DMS79 treated with DMSO at 0.1 percent for 48 hours (cell line): ENCODE results near the gene SLC5A10.
A peak's percentile ranks its signal among the peaks of the same experiment; 100 is the strongest.
"Not testable (repeated sequence)": the region's sequence is repeated elsewhere in the genome, so short reads cannot be mapped to it uniquely, and the experiment has no call there.

Experiments
- DNase-seq: peaks from one replicate; lab custom pipeline; 2025; lab: John Stamatoyannopoulos, UW

Gene SLC5A10

DNA sequence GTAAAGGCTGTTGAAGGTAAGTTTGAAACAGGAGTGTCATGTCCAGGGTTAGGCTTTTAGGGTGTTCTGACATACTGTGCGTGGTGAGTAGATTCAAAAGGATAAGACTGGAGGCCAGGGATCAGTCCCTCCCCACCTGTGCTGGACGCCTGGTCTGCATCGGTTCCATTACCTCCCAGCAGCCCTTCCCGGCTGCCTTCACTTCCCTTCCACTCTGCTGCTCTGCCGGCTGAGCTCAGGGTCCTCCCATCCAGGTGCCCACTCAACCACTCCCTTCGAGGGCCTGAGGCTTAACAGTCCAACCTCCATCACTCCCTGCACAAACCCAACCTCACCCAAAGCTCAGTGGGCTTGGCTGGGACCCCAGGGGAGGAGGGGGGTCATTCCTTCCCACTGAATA is 4.1 kb upstream of the SLC5A10 start:
- no peak for DNase-seq

DNA sequence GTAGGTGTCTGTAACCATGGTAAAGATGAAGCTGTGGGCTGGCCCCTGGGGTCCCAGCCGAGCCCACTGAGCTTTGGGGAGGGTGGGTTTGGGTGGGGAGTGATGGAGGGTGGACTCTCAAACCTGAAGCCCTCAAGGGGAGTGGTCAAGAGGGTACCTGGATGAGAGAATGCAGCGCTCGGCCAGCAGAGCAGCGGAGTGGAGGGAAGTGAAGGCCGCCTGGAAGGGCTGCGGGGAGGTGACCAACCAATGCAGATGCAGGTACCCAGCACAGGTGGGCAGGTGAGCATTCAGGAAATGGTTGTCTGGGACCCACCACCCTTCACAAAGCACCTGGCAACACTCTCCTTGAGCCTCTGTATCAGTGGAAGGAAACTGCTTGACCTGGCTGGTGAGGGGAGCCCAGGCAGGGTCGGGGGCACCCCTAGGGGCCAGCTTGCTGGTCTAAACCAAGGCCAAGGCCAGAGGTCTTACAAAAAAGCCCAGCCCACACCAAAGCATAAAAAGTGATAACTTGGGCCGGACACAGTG is 3.4 kb upstream of the SLC5A10 start:
- DNase-seq, result no peak

DNA sequence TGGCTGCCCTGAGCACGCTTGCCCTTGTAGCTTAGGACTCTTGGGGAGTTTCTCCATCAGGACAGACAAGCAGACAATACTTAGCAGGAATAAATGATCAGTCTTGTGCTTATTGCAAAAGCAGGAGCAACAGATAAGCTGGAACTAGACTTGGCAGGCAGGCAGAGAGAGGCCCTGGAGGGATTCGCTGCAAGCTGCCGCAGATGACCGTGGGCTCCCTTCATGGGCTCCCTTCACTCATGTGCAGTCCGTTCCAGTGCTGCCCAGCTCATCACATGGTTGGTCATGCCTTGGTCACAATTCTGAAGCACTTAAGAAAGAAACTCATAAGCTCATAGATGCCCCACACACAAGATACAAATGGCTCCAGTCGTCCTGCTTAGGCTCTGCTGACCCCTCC is 2.4 kb upstream of the SLC5A10 start:
- DNase-seq, result no peak

DNA sequence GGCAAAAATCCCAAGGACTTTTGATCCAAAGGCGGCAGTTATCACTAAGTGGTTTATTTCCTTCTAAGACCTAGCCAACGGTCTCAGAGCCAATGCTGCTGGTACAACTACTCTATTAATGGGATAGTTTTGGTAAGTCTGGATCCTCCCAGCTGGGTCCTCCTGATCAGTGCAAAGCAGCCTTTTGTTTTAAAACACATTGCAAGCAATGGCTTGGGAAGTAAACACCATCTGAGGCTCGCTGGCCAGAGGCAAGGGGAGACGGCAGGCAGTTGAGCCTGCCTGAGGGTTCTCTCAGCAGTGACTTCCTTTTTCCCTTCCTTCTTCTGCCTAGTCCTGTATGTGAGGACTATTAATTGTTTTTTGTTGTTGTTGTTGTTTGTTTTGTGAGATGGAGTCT is 1.6 kb upstream of the SLC5A10 start:
- DNase-seq, result no peak

DNA sequence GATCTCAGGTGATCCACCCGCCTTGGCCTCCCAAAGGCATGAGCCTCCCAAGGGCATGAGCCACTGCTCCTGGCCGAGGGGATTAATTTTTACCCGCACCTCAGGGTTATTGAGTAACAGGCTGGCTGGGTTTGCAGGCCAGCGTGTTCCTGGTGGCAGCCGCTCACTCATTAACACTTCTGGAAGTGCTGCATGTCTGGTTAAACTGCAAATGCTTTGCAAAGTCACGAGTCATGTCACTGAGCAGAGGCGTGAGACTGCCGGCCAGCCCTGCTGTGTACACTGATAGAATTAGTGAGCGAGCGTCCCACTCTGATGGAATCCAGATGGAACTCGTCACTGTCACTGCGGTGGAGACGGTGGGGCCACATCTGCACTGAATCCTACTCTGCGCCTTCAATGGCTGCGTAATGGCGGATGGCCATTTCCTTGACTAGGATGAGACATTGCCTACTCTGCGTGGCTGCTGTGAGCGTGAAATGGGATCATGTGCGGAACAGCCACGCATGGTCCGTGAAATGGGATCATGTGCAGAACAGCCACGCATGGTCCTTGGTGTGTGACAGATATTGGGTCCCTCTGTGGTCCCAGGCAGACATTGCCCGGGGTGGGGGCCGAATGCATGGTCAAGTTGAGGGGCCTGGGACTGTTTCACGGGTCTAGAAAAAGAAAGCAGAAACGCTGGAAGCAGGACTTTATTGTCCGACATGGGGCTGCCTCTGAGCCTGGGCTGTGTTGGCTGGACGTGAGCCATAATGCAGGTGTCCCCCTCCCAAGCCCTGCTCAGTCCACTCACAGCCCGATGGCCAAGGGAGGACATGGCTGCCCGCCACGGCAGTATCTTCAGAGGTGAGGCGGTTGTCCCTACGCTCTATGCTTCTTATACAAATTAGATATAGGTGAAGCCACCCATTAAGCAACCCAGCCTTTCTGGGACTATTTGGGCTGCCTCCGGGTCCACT is 740 bp upstream of the SLC5A10 start:
- DNase-seq, result no peak

DNA sequence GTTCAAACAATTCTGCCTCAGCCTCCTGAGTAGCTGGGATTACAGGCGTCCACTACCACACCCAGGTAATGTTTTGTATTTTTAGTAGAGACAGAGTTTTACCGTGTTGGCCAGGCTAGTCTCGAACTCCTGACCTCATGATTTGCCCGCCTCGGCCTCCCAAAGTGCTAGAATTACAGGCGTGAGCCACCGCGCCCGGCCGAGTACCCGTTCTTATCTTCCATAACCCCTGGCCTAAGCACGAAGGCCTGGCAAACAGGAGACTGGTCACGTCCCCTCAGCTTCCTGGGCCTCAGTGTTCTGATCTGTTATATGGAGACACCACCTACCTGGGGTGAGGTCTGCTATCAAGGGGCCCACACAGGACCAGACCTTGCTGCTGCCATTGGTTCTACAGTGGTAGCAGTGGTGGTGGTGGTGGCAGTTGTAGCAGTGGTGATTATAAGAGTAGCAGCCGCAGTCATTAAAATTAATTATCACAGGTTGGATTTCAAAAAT is 1.3 kb downstream of the SLC5A10 start:
- no peak for DNase-seq

DNA sequence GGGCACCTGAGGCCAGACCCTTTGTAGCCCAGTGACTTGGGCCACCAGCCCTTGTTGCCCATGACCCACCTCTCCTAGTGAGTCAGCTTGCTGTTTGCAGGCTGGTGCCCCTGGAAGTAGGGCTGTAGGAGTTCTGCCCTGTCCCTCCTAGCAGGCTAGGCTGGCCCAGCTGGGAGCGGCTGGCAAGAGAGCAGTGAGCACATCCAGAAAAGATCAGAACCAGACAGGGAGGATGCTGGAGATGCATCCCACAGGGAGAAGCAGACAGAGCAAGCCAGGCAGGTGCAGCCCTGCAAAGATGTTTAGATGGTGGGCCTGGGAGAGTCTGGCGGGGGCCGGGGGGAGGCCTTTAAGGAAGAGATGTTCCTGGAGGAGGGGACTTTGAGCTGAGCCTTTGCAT is 2.4 kb downstream of the SLC5A10 start:
- DNase-seq, result no peak

DNA sequence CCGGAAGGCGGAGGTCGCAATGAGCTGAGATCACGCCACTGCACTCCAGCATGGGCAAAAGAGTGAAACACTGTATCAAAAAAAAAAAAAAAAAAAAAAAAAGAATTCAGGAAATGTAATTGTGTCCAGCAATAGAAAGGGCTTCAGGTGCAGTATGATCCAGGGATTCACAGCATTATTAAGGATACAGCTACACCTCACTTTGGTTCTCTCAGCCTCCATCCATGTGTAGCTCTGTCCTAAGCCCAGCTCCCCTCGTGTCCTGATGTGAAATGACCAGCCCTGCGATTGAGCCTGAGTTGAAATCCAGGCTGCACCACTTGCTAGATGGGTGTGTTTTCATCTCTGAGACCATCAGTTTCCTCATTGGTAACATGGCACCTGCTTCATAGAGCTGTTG is 3.0 kb downstream of the SLC5A10 start:
- no peak for DNase-seq

DNA sequence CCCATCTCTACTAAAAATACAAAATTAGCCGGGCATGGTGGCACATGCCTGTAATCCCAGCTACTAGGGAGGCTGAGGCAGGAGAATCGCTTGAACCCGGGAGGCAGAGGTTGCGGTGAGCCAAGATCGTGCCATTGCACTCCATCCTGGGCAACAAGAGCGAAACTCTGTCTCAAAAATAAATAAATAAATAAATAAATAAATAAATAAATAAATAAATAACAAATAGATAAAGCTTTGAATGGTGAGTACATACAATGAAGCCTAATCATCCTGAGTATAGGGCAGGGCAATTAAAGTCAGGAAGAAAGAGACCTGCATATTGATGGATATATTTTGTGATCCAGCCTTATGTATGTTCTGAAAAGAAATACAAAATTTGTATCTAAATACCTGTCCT is 4.1 kb downstream of the SLC5A10 start:
- DNase-seq, result not testable (repeated sequence)

DNA sequence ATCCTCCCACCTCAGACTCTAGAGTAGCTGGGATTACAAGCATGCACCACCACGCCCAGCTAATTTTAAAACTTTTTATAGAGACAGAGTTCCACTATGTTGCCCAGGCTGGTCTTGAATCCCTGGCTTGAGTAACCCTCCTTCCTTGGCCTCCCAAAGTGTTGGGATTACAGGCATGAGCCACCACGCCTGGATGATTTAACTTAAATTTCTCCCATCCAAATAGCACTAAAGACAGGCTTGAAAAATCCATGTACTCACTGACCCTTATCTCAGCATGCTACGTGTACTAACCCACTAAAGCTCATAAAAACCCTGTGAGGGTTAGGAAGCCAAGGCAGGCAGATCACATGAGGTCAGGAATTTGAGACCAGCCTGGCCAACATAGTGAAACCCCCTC is 4.6 kb downstream of the SLC5A10 start:
- no peak for DNase-seq

DNA sequence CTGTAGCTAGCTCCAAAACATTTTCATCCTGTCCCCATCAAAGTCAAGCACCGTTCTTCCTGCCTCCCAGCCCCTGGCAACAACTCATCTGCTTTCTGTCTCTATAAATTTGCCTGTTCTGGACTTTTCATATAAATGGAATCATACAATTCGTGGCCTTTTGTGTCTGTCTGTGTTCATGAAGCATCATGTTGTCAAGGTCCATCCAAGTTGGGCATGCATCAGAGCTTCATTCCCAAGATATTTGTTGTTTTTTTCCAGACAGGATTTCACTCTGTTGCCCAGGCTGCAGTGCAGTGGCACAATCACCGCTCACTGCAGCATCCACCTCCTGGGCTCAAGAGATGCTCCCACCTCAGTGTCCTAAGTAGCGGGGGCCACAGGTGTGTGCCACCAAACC is 5.9 kb downstream of the SLC5A10 start:
- DNase-seq, result no peak

DNA sequence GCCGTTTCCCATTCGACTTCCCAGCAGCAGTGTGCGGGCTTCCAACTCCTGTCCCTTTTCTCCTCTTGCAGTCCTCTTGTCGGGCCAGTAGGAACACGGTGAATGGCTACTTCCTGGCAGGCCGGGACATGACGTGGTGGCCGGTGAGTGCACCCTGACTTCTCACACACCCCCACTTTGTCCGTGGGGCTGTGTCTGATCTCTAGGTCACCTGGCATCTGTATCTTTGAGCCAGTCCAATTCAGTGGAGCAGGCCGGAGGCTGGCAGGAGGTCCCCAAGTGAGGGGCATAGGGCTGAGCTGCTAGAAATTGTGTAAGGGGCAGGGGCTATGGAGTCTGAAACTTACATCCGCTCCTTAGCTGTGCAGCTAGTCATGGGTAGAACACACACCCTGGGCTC is 6.6 kb downstream of the SLC5A10 start:
- DNase-seq, result no peak

DNA sequence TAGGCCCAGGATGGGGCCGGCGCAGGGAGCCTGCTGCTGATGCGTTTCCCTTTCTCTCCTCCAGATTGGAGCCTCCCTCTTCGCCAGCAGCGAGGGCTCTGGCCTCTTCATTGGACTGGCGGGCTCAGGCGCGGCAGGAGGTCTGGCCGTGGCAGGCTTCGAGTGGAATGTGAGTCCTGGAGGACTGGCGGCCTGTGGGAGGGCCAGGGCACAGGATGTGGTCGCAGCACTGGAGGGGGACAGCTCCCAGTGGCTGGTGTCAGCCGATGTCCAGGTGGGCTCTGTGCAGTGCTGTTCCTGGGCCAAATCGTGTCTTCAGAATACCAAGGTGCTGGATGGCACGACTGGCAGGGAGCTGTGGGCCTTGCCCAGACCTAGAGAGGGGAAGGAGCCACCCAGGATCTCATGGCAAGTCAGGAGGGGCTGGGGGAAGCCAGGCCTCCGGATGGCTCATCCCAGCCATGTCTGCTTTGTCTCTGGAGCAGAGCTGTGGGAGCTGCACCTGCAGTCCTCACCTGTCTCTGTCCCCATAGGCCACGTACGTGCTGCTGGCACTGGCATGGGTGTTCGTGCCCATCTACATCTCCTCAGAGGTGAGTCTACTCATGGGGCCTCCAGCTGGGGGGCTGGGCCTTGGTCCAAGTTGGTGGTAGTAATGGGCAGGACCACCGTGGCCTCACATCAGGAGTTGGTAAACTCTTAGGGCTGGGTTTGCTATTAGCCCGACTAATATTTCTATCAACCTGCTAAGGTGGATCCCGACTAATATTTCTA is 7.3 kb downstream of the SLC5A10 start:
- DNase-seq, result no peak

DNA sequence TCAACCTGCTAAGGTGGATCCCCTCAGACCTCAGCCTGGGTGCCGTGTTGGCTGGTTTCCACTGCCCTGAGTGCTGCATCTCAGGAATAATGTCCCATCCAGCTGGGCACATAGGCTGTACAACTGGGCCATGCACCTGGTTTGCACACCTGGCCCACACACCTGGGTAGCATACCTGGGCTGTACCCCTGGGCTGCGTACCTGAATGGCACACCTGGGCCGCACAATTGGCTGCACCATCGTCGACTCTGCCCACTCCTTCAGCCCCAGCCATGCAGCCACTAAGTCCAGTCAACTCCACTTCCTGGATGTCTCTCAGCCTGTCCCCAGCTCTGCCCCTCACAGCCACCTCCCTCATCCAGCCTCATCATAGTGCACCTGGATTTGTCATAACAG is 7.9 kb downstream of the SLC5A10 start:
- DNase-seq, result no peak

DNA sequence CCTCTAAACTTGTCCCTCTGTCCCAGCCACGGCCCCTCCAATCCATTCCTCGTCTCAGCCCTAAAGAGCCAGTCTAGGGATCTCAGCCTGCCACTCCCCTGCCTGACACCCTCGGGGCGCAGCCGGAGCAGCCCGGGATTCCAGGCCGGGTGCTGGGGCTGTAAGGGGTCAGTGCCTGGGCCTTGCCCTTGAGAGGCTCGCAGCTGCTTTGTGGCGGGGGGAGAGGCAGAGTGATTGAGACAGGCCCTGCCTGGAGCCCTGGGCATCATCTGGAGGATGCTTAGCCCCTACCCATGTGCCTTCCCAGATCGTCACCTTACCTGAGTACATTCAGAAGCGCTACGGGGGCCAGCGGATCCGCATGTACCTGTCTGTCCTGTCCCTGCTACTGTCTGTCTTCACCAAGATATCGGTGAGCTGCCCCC is 8.3 kb downstream of the SLC5A10 start:
- DNase-seq, result no peak

DNA sequence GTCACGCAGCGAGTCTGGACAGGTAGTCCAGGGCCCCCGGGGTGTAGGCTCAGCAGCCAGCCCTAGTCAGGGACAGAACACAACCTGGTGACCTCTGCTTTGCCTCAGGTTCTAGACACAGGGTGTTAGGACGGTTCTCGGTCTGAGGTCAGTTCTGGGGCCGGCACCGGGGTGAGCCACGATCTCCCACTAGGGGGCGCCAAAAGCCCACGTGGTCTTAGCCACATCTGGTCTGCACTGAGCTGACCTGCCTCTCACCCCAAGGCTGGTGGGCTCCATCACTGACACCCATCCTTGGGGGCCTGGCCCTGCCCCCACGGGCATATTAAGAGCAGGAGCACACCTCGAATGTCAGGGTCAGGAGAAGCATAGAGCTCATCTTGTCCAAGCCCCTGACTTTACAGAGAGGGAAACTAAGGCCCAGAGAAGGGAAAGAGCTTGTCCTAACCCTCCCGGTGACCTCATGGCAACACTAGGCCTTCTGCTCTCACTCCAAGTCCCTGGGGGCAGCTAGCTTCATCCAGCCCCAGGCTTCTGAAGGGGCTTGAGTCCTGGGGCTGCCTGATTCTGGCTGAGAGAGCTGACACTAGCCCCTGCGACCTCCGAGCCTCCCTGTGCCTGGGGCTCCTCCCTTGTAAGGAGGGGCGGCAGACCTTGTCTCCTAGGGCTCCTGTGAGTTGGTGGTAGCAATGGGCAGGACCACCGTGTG is 9.0 kb downstream of the SLC5A10 start:
- peak; percentile 3 for DNase-seq

DNA sequence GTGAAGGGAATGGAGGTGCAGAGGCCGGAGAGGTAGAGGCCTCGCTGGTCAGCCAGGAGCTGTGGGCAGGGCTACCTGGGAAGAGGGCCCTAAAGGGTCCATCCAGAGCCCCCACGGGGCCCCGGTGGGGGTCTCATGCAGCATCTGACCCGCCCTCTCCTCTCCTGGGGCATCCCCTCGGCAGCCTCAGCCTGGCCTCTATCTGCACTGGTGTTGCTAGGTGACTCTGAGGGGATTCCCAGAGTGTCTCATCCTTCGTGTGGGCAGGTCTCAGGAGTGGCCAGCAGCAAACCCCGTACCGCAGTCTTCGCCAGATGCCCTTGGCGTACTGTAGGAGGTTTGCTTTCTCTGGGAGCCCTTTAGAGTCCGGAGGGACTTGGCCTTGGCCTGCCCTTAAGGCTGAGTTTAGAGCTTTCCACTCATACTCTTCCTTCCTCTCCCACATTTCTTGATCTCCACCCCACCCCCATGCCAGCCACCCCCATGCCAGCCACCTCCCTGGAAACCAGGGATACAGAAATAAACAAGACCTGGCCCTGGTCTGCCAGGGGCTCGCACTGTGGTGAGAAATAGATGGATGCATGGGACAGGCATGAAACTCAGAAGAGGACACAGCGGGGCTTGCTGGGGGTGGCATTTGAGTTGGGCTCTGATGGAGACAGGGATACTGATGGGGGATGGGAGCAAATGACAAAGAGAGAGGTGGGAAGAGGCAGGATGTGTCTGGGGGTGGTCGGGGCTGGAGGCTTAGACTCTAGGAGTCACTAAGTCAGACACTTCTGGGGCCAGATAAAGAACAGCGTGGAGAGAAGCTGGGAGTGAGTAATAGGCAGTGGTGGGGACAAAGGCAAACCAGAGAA is 9.9 kb downstream of the SLC5A10 start:
- no peak for DNase-seq

DNA sequence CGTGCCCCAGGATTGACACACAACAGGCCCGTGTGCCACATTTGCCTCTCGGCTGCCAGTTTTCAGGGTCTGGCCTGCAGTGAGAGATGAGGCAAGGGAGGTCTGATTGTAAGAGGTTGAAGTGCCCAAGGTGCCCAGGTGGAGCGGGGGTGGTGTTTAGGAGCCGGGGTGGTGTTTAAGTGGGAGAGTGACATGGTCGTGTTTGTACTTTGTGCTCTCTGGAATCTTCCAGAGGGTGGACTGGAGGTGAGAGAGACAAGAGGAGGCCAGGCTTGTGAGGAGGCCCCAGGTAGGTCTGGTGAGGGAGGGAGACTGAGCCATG is 10.5 kb downstream of the SLC5A10 start:
- DNase-seq, result no peak

DNA sequence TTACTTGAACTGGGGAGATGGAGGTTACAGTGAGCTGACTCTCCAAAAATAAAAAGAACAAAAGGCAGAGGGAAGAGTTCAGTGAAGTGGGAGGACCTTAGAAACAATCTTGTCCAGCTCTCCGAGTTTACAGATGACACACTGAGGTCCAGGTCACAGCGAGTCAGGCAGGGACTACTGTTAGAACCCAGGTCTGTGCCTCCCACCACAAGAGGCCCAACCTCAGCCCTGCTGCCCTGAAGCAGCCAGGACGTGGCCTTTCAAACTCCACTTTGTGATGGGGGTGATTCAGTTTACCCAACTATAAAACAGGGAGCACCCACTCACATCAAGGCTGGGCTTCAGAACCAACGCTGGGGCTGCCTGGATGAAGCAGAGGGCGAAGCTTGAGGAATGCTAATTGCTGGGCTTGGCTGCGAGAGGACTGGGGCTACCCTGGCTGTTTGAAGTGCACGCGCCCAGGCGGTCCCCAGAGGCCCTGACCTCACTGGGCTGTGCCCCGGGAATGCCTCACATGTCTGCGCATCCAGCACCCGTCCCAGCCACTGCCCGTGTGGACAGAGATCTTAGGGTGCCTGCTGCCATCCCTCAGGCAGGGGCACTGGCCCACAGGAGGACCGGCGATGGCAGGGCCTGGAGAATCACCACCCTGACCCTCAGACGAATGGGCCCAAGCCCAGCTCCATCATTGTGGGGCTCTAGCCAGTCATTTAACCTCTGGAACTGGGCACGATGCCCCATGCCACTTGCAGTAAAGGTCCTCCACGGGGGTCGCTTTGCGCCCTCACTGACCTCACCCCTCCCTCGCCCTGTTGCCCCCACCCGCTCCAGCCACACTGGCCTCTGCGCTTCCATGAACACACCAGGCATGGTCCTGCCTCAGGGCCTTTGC is 11.4 kb downstream of the SLC5A10 start:
- DNase-seq, result no peak

DNA sequence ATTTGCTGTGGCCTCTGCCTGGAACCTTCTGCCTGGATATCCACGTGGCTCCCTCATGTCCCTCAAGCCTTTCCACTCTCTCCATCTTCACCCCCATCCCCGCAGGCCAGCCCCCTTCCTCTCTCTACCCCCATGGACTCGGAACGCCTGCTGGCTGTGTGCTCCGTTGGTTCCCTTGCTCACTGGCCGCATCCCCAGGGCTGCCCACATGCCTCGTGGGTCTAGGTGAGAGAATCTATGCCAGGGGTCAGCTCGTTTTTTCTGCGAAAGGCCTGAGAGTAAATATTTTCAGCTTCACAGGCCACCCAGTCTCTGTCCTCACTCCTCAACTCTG is 12.0 kb downstream of the SLC5A10 start:
- DNase-seq, result no peak
